Tibial nerve (tissue), 4 donors: ENCODE results near the gene SEMA3B.

Experiments used
- EP300 ChIP-seq, 2 donors: sonication (generic); formaldehyde crosslinking; IDR thresholded peaks; one replicate each; pipeline ENCODE4 v1.6.1; 2017; ENCODE audit warnings: antibody characterized with exemption in 2 of 2, mild to moderate bottlenecking in 1 of 2
- TF ChIP-seq, protein P1 (sequence below), 5 experiments: fragments of 200-600 bp in 3 of 5; fragments of 450-650 bp in 2 of 5; sonication (generic) in 3 of 5; IDR thresholded peaks; one replicate each; pipeline ENCODE4 v1.5.1; 2016 to 2019; ENCODE audit warnings: antibody characterized with exemption in 5 of 5, mild to moderate bottlenecking in 3 of 5, moderate library complexity in 2 of 5

DNA sequence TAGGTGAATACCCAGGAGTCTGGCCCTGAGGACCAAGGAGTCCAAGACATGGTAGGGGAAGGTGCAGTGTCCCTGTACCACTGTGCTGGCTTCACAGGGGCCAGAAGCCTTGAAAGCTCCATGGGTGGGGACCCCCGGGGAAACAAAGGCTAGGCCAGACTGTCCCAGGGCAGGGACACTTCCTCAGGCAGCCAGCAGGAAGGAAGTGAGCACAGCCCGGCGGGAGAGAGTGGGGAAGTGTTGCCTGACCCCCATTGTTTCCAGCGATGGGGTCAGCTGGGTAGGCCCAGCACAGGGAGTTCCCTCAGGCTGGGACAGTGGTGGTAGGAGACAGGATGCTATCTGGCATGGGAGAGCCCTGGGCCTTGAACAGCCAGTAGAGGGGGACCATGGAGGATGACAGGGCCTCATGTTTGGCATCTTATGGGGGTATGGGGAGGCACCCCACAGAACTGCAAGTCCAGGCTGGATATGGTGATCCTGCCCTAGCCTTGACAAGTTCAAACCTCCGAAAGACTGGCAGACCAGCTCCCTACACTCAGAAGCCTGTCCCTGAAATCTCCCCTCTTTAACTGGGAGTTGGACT lies 54.8 kb downstream of the SEMA3B start:
- TF ChIP-seq, protein P1, sequence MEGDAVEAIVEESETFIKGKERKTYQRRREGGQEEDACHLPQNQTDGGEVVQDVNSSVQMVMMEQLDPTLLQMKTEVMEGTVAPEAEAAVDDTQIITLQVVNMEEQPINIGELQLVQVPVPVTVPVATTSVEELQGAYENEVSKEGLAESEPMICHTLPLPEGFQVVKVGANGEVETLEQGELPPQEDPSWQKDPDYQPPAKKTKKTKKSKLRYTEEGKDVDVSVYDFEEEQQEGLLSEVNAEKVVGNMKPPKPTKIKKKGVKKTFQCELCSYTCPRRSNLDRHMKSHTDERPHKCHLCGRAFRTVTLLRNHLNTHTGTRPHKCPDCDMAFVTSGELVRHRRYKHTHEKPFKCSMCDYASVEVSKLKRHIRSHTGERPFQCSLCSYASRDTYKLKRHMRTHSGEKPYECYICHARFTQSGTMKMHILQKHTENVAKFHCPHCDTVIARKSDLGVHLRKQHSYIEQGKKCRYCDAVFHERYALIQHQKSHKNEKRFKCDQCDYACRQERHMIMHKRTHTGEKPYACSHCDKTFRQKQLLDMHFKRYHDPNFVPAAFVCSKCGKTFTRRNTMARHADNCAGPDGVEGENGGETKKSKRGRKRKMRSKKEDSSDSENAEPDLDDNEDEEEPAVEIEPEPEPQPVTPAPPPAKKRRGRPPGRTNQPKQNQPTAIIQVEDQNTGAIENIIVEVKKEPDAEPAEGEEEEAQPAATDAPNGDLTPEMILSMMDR (IDR thresholded peaks at IDR 0.05): peak in 2 of 5 experiments; percentile 8 to 31
- TF ChIP-seq EP300 (IDR thresholded peaks at IDR 0.05): peak in 1 of 2 donors; percentile 53
